Right lobe of liver (tissue), 4 donors: ENCODE data around the gene SMIM5.

Experiments used
- CTCF ChIP-seq, 4 donors: fragments of 200-600 bp in 3 of 4; fragments of 450-650 bp in 1 of 4; IDR thresholded peaks; one replicate each; pipeline versions ENCODE4 v1.5.1 to v1.8.0; 2016 to 2022; ENCODE audit warnings: antibody characterized with exemption in 4 of 4, mild to moderate bottlenecking in 2 of 4
- POLR2A ChIP-seq: fragments of 450-650 bp; IDR thresholded peaks from one replicate; pipeline ENCODE4 v1.6.1; 2017; ENCODE audit warnings: antibody characterized with exemption, mild to moderate bottlenecking
- donor health status: DM: no; HTN: no; CAD: no.
- donor health status: DM: no; HTN: no; CAD: no.
- donor health status: DM: no; HTN: yes; CAD: no.

GRCh38 chr17:75637551-75637950 lies 4.3 kb downstream of the SMIM5 start:
- TF ChIP-seq CTCF (IDR thresholded peaks at IDR 0.05) (no peak), POLR2A (no peak)
